HG02973 (cell line): ENCODE measurements around the gene SLC44A4.
"Not testable (repeated sequence)": the region's sequence is repeated elsewhere in the genome, so short reads cannot be mapped to it uniquely, and the experiment has no call there.

Experiments
- ATAC-seq: cut with Tn5 transposase; IDR thresholded peaks from one replicate; pipeline ENCODE4 v1.9.1; 2021; ENCODE audit warnings: moderate library complexity; ENCODE audit not compliant: unreplicated experiment

SLC44A4 gene

DNA sequence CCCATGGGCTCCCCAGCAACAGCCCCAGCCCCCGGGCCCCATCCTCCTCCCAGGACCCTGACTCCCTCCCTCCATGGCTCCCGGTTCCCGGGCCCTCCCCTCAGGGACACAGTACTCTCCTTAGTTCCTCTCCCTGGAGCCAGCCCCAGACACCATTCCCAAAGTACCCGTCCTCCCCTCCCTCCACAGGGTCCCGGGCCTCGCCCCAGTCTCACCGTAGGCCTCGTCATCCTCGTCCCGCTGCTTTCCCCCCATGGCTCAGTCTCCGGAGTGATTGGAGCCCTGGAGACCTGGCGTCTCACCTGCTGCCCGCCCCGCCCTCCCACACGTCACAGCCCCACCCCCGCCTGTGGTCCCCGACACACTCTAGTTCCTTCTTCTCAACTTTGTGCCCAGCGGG lies at the start of gene SLC44A4:
Gene SLC44A4, minus strand, starts transcription at position 272 of the 400 bp plus-strand sequence. Its CDS starts 17 bp downstream, at position 255.
- ATAC-seq, result no peak

DNA sequence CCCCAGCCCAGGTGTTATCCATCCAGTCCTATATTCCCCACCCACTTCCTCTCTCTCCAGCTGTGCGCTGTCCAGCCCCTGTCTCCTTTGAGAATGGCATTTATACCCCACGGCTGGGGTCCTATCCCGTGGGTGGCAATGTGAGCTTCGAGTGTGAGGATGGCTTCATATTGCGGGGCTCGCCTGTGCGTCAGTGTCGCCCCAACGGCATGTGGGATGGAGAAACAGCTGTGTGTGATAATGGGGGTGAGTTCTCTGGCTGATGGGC lies 49.8 kb upstream of the SLC44A4 start:
- no peak for ATAC-seq

DNA sequence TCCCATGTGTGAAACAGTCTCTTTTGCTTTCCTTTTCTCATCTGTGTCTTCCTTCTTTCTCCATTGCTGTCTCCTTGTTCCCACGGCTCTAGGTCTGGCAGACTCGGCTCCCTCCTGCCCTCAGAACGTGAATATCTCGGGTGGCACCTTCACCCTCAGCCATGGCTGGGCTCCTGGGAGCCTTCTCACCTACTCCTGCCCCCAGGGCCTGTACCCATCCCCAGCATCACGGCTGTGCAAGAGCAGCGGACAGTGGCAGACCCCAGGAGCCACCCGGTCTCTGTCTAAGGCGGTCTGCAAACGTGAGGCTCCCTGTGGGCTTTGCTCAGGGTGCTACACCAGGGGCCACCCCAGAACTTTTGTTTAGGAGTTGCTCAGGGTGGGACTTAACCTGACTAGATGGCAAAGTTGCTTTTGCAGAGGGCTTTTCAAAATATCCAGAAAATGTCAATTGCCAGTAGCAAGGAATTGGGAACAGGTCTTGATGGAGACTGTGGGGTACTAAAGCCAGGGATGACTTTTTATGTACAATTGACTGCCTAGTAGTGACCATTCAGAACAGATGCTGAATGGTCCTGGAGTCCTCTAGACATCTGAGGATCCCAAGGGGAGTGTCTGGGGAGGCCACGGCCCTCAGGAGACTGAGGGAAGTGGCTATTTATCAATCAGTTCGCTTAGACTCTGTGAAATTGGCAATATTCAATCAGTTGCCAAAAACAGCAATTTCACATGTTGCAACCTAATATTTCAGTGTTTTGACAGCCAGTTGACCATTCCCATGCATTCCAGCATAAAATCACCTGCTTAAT lies 49.3 kb upstream of the SLC44A4 start:
- ATAC-seq, result no peak

DNA sequence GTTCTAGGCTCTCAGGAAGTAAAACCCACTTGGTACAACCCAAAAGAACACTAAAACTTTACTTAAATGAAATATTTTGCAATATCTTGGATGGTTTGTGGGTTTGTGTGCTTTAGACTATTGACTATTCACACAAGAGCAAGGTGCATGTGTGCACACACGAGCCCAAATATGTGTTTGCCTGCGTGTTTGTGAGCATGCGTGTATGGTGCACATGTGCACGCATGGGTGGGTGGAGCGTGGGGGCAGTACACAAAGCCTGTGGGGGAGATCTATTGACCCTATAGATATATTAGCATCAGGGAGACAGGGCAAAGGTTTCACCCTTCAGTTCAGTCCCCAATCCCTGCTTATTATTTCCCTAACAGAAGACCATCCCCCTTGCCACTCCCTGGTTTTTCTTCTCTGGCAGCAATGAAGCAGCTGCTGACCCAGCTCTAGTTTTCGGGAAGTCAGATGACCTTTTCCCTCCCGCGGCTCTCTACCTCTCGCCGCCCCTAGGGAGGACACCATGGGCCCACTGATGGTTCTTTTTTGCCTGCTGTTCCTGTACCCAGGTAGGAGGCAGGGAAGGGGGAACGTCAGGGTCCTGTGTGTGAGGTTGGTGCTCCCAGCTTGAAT lies 48.6 kb upstream of the SLC44A4 start, which contains the start of gene C2:
Gene C2, plus strand, starts transcription at position 476 of the 621 bp plus-strand sequence. Its CDS starts 36 bp downstream, at position 512.
- no peak for ATAC-seq

DNA sequence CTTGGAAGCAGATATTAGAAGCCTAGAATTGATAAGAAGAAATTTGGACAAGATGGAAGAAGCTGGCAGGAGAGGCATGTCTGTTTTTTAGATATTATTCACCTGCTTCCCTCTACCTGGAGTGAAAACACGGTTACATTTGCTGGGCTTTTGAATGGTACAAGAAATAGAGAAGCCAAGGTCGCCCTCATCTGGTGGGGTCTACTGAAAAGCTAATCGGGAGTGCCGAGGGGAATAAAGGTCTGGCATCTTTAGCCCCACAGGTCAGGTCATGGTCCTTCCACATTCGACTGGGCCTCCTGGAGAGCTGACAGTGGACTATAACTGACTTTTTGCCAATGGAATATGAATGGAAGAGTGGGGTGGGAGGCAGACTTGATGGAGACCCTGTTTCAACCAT lies 44.1 kb upstream of the SLC44A4 start:
- ATAC-seq, result no peak

DNA sequence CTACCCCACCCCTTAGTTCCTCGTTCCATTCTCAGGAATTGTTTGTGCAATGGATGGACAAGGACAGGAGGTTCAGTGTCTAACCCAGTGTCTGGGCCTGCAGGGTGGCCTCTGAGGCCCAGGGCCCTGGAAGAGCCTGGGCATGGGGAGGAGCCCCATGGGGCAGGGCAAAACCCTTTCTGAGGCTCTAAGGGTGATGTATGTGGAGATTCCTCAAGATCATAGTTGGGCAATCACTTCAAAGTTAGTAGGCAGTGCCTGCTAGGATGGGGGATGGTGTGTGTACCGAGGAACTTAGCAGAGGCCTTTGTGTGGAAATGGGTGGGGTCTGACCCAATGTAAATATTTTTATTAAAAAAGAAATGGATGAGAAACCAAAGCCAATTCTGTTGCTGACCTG lies 42.0 kb upstream of the SLC44A4 start:
- ATAC-seq, result no peak

DNA sequence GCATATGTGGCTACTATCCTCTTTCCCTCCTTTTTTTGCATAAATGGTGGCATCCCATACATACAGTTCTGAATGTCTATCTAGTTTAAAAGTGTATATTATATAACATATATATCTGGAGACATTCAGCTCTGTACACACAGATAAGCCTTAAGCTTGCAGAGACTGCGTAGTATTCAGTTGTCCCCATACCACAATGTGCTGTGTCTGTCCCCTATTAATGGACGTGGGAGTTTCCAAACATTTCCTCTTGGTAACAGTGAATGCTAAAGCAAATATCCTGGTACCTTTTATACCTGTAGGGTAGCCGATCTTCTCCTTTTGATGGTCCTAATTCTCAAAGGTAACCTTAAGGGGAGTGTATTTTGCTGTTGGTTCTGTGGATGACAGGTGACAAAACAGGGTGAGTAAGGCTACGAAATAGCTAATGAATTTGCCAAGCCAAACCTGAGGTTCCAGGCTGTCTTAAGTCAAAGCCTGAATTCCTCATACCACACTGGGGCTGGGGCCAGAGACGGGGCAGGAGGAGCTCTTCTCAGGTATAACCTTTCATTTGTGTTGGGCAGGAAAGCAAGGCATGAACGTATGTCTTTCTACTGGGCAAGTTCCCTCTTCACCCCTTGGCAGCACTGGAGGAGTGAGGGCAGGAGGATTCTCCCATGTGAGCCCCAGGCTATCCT lies 41.0 kb upstream of the SLC44A4 start:
- no peak for ATAC-seq

DNA sequence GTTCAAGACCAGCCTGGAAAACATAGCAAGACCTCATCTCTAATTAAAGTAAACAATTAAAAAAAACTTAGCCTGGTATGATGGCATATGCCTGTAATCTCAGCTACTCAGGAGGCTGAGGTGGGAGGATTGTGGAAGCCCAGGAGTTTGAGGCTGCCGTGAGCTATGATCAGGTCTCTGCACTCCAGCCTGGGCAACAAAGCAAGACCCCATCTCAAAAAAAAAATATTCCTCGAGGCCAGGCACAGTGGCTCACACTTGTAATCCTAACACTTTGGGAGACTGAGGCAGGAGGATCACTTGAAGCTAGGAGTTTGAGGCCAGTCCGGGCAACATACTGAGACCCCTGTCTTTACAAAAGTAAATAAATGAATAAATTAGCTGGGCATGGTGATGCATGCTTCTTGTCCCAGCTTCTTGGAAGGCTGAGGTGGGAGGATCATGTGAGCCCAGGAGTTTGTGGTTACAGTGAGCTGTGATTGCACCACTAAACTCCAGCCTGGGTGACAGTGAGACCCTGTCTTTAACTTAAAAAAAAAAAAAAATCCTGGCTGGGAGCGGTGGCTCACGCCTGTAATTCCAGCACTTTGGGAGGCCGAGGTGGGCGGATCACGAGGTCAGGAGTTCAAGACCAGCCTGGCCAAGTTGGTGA lies 39.4 kb upstream of the SLC44A4 start:
- ATAC-seq, result no peak

DNA sequence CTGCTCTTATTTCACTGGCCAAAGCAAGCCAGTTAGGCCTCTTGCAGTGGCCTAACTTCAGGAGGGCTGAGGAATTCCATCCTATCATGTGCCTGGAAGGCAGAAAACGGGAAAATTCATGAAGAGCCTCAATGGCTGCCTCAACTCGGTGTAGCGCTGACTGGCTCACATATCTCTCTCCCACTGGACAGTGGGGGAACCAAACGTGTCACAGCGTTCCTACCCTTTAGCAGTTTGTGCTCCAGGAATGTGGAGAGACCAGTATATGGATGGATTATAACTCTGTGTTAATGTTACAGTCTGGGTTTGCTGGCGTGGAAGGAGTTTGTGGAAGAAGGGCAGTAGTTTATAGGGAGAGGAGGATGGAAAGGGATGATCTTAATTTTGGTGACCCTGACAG lies 37.0 kb upstream of the SLC44A4 start:
- no peak for ATAC-seq

DNA sequence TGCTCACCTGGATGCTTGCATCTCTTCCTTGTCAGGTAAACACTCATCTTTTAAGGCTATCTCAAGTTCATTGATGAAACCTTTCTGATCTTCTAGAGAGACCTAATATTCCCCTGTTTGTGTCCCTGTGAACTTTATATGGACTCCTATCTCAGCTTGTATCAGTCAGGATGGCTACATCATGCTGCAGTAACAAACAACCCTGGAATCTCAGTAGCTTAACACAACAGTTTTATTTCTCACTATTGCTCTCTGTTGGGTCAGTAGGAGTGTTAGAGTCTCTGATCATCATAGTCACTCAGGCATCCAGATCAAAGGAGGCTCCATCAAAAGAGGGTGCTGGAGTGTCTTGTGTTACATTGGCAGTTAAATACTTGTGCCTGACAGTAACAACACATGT lies 36.6 kb upstream of the SLC44A4 start:
- ATAC-seq, result no peak

DNA sequence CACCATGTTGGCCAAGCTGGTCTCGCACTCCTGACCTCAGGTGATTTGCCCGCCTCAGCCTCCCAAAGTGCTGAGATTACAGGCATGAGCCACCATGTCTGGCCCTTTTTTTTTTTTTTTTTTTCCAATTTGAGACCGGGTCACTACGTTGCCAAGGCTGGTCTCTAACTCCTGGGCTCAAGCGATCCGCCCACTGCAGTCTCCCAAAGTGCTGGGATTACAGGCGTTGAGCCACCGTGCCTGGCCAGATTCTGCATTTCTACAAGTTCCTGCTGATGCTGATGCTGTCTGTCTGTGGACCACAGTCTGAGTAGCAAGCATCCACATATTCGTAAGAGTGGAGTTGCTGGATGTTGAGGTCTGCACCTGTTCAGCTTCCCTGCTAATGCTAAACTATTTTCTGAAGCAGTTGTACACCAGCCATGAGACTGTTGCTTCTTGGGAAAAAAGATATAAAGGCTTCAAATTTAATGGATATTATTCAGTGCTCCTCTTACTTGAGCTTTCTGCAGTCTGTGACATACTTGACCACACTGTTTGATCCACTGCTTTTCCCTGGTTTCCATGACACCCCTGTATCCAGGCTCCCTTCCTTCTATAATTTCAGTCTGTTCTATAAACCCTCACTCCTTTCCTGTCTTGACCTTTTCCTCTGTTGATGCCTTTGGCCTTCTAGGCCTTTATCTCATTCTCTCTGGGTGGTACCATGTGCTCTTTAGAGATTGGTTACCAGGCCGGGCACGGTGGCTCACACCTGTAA lies 33.2 kb upstream of the SLC44A4 start:
- no peak for ATAC-seq

DNA sequence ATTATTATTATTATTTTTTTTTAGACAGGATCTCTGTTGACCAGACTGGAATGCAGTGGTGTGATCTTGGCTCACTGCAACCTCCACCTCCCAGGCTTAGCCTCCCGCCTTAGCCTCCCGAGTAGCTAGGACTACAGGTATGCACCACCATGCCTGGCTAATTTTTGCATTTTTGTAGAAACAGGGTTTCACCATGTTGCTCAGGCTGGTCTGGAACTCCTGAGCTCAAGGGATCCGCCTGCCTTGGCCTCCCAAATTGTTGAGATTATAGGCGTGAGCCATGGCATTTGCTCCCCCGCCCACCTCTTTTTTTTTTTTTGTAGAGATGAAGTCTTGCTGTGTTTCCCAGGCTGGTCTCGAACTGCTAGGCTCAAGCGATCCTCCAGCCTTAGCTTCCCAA lies 30.5 kb upstream of the SLC44A4 start:
- not testable (repeated sequence) for ATAC-seq

DNA sequence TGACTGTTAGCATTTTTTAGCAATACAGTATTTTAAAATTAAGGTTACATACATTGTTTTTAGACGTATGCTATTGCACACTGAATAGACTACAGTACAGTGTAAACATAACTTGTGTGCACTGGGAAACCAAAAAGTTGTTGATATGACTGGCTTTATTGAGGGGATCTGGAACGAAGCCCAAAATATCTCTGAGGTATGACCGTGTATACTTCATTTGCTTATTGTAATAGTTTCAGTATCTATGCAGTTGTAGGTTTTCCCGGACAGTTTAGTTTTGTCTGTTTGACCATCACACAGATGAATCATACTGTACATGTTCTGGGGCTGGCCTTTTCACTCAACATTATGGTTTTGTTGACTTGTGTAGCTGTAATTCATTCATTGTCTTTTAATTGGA lies 30.0 kb upstream of the SLC44A4 start:
- peak; percentile 73 for ATAC-seq

DNA sequence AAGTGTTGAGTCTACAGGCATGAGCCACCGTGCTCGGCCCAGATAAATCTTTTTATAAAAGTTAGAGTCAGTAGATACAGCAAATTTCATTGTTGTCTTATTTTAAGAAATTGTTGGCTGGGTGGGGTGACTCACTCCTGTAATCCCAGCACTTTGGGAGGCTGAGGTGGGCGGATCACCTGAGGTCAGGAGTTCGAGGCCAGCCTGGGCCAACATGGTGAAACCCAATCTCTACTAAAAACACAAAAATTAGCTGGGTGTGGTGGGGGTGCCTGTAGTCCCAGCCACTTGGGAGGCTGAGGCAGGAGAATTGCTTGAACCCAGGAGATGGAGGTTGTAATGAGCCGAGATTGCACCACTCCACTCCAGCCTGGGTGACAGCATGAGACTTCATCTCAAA lies 29.5 kb upstream of the SLC44A4 start:
- not testable (repeated sequence) for ATAC-seq

DNA sequence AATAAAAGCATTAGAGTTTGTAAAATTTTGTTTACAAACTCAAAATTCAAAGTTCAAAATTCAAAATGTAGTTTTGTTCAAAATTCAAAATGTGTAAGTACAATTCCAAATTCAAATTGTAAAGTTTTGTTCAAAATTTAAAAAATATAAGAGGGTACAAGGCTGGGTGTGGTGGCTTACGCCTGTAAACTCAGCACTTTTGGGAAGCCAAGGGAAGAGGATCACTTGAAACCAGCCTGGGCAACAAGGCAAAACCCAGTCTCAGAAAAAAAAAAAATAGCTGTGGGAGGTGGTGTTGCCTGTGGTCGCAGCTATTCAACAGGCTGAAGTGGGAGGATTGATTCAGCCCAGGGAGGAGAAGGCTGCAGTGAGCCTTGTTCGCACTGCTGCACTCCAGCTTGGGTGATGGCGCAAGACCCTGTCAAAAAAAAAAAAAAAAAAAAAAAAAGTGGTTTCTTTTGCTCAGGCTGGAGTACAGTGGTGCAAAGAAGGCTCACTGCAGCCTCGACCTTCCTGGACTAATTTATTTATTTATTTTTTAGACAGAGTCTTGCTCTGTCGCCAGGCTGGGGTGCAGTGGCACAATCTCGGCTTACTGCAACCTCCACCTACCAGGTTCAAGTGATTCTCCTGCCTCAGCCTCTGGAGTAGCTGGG lies 28.5 kb upstream of the SLC44A4 start:
- no peak for ATAC-seq

DNA sequence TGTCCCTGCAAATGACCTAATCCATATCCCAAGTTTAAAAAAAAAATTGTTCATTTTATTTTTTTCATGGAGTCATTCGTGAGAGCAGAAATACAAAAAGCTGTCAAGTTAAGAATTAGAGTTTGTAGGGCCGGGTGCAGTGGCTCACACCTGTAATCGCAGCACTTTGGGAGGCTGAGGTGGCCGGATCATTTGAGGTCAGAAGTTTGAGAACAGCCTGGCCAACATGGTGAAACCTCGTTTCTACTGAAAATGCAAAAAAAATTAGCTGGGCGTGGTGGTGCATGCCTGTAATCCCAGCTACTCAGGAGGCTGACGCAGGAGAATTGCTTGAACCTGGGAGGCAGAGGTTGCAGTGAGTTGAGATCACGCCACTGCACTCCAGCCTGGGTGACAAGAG lies 27.9 kb upstream of the SLC44A4 start:
- not testable (repeated sequence) for ATAC-seq

DNA sequence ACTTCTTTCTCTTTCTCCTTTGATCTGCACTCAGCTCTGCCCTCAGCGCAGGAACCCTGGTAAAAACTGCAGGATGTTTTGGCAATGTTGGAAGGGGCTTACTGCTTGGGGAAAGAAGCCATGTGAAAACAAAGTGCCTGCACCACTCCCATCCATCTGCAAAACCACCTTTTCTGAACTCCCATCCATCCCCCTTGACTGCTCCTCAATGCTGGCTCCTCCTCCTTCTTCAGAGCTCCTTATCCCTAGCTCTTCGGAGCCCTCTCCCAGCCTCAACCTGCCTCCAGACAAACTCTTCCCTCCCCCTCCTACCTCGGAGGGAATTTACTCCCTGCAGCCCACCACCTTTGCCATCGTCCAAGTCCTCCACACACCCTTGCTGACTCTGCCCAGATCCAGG lies 27.3 kb upstream of the SLC44A4 start:
- ATAC-seq, result no peak

DNA sequence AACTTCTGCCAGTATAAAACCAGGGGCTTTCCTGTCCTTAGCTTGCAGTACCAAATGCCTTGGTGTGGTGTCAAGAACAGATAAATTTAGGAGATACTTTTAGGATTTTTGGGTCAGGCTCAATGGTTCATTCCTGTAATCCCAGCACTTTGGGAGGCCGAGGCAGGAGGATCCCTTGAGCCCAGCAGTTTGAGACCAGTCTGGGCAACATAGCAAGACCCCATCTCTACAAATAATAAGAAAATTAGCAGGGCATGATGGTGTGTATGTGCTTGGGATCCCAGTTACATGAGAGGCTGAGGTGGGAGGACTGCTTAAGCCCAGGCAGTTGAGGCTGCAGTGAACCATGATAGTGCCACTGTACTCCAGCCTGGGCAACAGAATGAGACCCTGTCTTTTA lies 26.2 kb upstream of the SLC44A4 start:
- ATAC-seq, result no peak

DNA sequence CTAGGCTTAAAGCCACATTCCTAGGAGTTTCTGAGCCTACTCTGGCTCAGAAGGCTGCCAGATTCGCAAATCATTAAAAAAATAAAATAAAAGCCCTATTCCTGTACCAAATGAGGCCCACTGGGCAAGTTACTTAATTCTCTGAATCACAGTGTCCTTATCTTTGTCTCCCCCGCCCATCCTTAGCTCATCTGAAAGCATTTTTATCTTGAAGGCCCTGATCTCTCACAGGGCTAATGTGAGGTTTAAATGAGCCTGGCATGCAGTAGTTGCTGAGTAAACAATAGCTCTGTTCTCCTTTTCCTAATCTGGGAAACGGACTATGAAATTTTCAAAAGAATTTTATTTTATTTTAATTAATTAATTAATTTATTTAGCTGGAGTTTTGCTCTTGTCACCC lies 25.2 kb upstream of the SLC44A4 start:
- ATAC-seq, result no peak

DNA sequence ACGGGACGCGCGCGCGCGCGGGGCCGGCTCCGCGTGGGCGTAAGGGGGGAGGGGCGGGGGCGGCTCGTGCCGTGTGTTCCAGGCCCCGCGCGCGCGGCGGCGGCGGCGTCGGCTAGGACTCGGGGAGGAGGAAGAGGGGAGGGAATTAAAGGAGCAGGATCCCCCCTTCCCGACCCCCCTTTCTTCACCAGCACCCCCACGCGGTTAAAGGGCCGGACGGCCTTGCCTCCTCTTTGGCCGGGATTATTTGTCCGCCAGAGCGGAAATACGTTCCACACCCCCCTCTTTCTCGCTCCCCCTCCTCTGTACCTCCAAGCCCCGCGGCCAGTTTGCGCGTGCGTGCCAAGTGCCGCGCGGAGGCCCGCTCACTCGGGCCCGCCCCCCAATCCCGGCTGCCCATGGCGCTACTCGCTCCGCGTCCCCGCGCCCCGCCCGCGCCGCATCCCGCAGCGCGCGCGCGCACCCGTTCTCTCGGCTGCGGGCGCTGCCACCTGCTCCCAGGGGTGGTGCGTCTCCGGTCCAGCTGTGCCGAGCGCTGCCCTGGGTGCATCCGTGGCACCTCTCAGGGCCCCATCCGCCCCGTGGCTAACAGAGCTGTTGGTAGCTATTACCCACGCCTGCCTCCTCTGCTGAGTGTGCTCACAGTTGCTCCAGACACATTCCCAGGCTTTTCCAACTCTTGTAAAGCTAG lies 23.3 kb upstream of the SLC44A4 start, which contains the start of gene ZBTB12:
Gene ZBTB12, minus strand, starts transcription at position 134 of the 691 bp plus-strand sequence. CDS start 781 bp downstream, outside the sequence.
- ATAC-seq, result peak; percentile 38
